ENCODE measurements around the gene B4GALT1.

DNA sequence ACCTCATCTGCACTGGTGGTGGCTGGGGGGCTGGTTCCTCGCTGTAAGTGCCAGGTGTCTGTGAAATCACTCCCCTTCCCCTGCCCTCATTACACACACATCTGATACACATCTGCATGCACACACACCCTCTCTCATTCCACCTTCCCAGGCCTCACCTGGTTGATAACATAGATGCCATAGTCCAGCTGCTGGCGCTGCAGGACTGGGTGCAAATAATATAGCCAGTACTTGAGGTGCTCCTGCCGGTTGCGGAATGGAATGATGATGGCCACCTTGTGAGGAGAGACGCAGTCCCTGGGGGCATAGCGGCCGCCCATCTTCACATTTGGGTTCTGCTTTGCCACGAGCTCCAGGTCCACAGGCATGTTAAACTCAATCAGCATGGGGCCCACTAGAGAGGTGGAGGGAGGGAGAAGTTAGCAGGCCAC, 32.1 kb downstream of the B4GALT1 start:
- TF ChIP-seq, protein P1, sequence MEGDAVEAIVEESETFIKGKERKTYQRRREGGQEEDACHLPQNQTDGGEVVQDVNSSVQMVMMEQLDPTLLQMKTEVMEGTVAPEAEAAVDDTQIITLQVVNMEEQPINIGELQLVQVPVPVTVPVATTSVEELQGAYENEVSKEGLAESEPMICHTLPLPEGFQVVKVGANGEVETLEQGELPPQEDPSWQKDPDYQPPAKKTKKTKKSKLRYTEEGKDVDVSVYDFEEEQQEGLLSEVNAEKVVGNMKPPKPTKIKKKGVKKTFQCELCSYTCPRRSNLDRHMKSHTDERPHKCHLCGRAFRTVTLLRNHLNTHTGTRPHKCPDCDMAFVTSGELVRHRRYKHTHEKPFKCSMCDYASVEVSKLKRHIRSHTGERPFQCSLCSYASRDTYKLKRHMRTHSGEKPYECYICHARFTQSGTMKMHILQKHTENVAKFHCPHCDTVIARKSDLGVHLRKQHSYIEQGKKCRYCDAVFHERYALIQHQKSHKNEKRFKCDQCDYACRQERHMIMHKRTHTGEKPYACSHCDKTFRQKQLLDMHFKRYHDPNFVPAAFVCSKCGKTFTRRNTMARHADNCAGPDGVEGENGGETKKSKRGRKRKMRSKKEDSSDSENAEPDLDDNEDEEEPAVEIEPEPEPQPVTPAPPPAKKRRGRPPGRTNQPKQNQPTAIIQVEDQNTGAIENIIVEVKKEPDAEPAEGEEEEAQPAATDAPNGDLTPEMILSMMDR (IDR thresholded peaks at IDR 0.05 in 8 of 11, conservative IDR thresholded peaks at IDR 0.05 in 3 of 11) = no peak
- TF ChIP-seq POLR2AphosphoS5 (IDR thresholded peaks at IDR 0.05) (no peak), POLR2A (IDR thresholded peaks at IDR 0.05) (no peak)

Data from spleen (tissue), 7 donors.